Activated CD4-positive, alpha-beta memory T cell treated with anti-CD3 and anti-CD28 coated beads, Interleukin-2, amount 10 ng/mL, durations not matched to agents 7 days and 5 days (primary cell): Measurements from ENCODE around the gene RASGEF1C. TPM values are rescaled to one million over a fixed set of nuclear protein-coding genes. Genes with fewer than 3 reads are reported as not detected.
A peak's percentile ranks its signal among the peaks of the same experiment; 100 is the strongest.

Experiments
- CTCF ChIA-PET: fragments of 350-600 bp; sonication (Branson Sonifier 250); formaldehyde crosslinking; loops from one replicate; lab custom pipeline; 2021; ENCODE audit warnings: antibody characterized with exemption, inconsistent platforms; lab: Charles Lee
- POLR2A ChIA-PET: fragments of 350-600 bp; sonication (Branson Sonifier 250); formaldehyde crosslinking; loops from one replicate; lab custom pipeline; 2021; ENCODE audit warnings: antibody characterized with exemption; lab: Charles Lee
- DNase-seq: peaks from one replicate; pipeline ENCODE4 v3.0.0-alpha.2; 2020
- H3K27ac Mint-ChIP-seq: one replicate; pipeline ENCODE4 v1.8.0; 2021; ENCODE audit warnings: mild to moderate bottlenecking, mixed read lengths
- H3K27me3 Mint-ChIP-seq: one replicate; pipeline ENCODE4 v1.8.0; 2021; ENCODE audit warnings: mixed read lengths
- H3K36me3 Mint-ChIP-seq: one replicate; pipeline ENCODE4 v1.8.0; 2021; ENCODE audit warnings: low read depth, mixed read lengths
- H3K4me1 Mint-ChIP-seq: one replicate; pipeline ENCODE4 v1.8.0; 2021; ENCODE audit warnings: mixed read lengths
- H3K4me3 Mint-ChIP-seq: one replicate; pipeline ENCODE4 v1.8.0; 2021; ENCODE audit warnings: mild to moderate bottlenecking, mixed read lengths
- H3K9me3 Mint-ChIP-seq: one replicate; pipeline ENCODE4 v1.8.0; 2021; ENCODE audit warnings: mixed read lengths
- total RNA-seq, 2 experiments: library from RNA; stranded (reverse); gene quantifications; one replicate each; pipeline ENCODE4 v1.2.3, GENCODE V29; 2021

RASGEF1C gene
- total RNA-seq, 2 experiments from 2014 or later, result not detected

GRCh38 chr5:180157866-180158265 is 51.1 kb downstream of the RASGEF1C start:
- no peaks in the 10 kb centered on the region for H3K36me3 Mint-ChIP-seq
- CTCF ChIA-PET, result no interaction called here
- no peaks in the 10 kb centered on the region for H3K4me1 Mint-ChIP-seq
- POLR2A ChIA-PET, result no interaction called here
- no peak overlapping the region for H3K4me3 Mint-ChIP-seq
- peaks cover 8% of the 10 kb centered on the region for H3K27me3 Mint-ChIP-seq
- H3K9me3 Mint-ChIP-seq, result no peaks in the 10 kb centered on the region
- no peak for DNase-seq
- H3K27ac Mint-ChIP-seq, result no peak overlapping the region

- Mint-ChIP-seq H3K9me3 (no peaks in the 10 kb centered on the region), H3K27ac (no peak overlapping the region)
Measured at GRCh38 chr5:180156141-180156540, 52.9 kb downstream of the RASGEF1C start.

GRCh38 chr5:180155365-180155926 is 53.6 kb downstream of the RASGEF1C start:
- no peaks in the 10 kb centered on the region for H3K4me1 Mint-ChIP-seq
- no peaks in the 10 kb centered on the region for H3K36me3 Mint-ChIP-seq
- ChIA-PET CTCF (no interaction called here), POLR2A (no interaction called here)
- peak; percentile 9 for DNase-seq
- H3K27ac Mint-ChIP-seq, result no peak overlapping the region
- no peaks in the 10 kb centered on the region for H3K9me3 Mint-ChIP-seq
- no peaks in the 10 kb centered on the region for H3K27me3 Mint-ChIP-seq
- no peak overlapping the region for H3K4me3 Mint-ChIP-seq

More at GRCh38 chr5:180156141-180156540, 52.9 kb downstream of the RASGEF1C start:
- Mint-ChIP-seq H3K4me1 (no peaks in the 10 kb centered on the region), H3K27me3 (peaks cover 4% of the 10 kb centered on the region), H3K36me3 (no peaks in the 10 kb centered on the region), H3K4me3 (no peak overlapping the region)
- no peak for DNase-seq
- ChIA-PET POLR2A (no interaction called here), CTCF (no interaction called here)

GRCh38 chr5:180154821-180155364 is 54.1 kb downstream of the RASGEF1C start:
- Mint-ChIP-seq H3K4me1 (no peaks in the 10 kb centered on the region), H3K36me3 (peaks cover 3% of the 10 kb centered on the region), H3K9me3 (peaks cover 5% of the 10 kb centered on the region), H3K27me3 (peaks cover 2% of the 10 kb centered on the region), H3K27ac (no peak overlapping the region), H3K4me3 (no peak overlapping the region)
- ChIA-PET CTCF (no interaction called here), POLR2A (no interaction called here)
- peak; percentile 7 for DNase-seq

- Mint-ChIP-seq H3K4me1 (no peaks in the 10 kb centered on the region), H3K9me3 (peaks cover 8% of the 10 kb centered on the region)
Measured at GRCh38 chr5:180153991-180154390, 55.0 kb downstream of the RASGEF1C start.

GRCh38 chr5:180153099-180153498 is 55.9 kb downstream of the RASGEF1C start:
- Mint-ChIP-seq H3K9me3 (peaks cover 8% of the 10 kb centered on the region), H3K27ac (no peak overlapping the region), H3K4me1 (no peaks in the 10 kb centered on the region), H3K4me3 (no peak overlapping the region), H3K36me3 (peaks cover 4% of the 10 kb centered on the region), H3K27me3 (peaks cover 7% of the 10 kb centered on the region)
- ChIA-PET CTCF (no interaction called here), POLR2A (no interaction called here)
- no peak for DNase-seq

More at GRCh38 chr5:180153991-180154390, 55.0 kb downstream of the RASGEF1C start:
- H3K36me3 Mint-ChIP-seq, result peaks cover 4% of the 10 kb centered on the region
- no peak overlapping the region for H3K4me3 Mint-ChIP-seq
- no peak overlapping the region for H3K27ac Mint-ChIP-seq
- ChIA-PET CTCF (no interaction called here), POLR2A (no interaction called here)
- DNase-seq, result peak; percentile 1
- H3K27me3 Mint-ChIP-seq, result peaks cover 5% of the 10 kb centered on the region

GRCh38 chr5:180143656-180144364 is 65.2 kb downstream of the RASGEF1C start:
- Mint-ChIP-seq H3K27ac (no peak overlapping the region), H3K36me3 (no peaks in the 10 kb centered on the region), H3K4me1 (no peaks in the 10 kb centered on the region), H3K4me3 (no peak overlapping the region), H3K9me3 (peaks cover 9% of the 10 kb centered on the region), H3K27me3 (peaks cover 10% of the 10 kb centered on the region)
- POLR2A ChIA-PET, result no interaction called here
- CTCF ChIA-PET, result no interaction called here
- no peak for DNase-seq

GRCh38 chr5:180142824-180143610 is 66.0 kb downstream of the RASGEF1C start:
- peaks cover 9% of the 10 kb centered on the region for H3K27me3 Mint-ChIP-seq
- peaks cover 9% of the 10 kb centered on the region for H3K9me3 Mint-ChIP-seq
- H3K4me1 Mint-ChIP-seq, result no peaks in the 10 kb centered on the region
- DNase-seq, result no peak
- POLR2A ChIA-PET, result no interaction called here
- no peak overlapping the region for H3K27ac Mint-ChIP-seq
- H3K36me3 Mint-ChIP-seq, result no peaks in the 10 kb centered on the region
- CTCF ChIA-PET, result no interaction called here
- H3K4me3 Mint-ChIP-seq, result no peak overlapping the region

GRCh38 chr5:180142021-180142765 is 66.8 kb downstream of the RASGEF1C start:
- no peak for DNase-seq
- peaks cover 9% of the 10 kb centered on the region for H3K9me3 Mint-ChIP-seq
- ChIA-PET CTCF (no interaction called here), POLR2A (no interaction called here)
- no peak overlapping the region for H3K4me3 Mint-ChIP-seq
- no peak overlapping the region for H3K27ac Mint-ChIP-seq
- H3K27me3 Mint-ChIP-seq, result peaks cover 7% of the 10 kb centered on the region
- H3K36me3 Mint-ChIP-seq, result no peaks in the 10 kb centered on the region
- H3K4me1 Mint-ChIP-seq, result no peaks in the 10 kb centered on the region

- no peak for DNase-seq
- Mint-ChIP-seq H3K27ac (no peak overlapping the region), H3K4me1 (no peaks in the 10 kb centered on the region), H3K4me3 (no peak overlapping the region), H3K27me3 (peaks cover 2% of the 10 kb centered on the region), H3K9me3 (peaks cover 4% of the 10 kb centered on the region), H3K36me3 (no peaks in the 10 kb centered on the region)
- CTCF ChIA-PET, result no interaction called here
- POLR2A ChIA-PET, result no interaction called here
Measured at GRCh38 chr5:180141068-180141660, 67.8 kb downstream of the RASGEF1C start.

GRCh38 chr5:180140571-180140970 is 68.4 kb downstream of the RASGEF1C start:
- CTCF ChIA-PET, result no interaction called here
- no peaks in the 10 kb centered on the region for H3K36me3 Mint-ChIP-seq
- DNase-seq, result peak; percentile 3
- H3K27ac Mint-ChIP-seq, result no peak overlapping the region
- H3K27me3 Mint-ChIP-seq, result peaks cover 2% of the 10 kb centered on the region
- POLR2A ChIA-PET, result no interaction called here
- peaks cover 2% of the 10 kb centered on the region for H3K4me1 Mint-ChIP-seq
- H3K9me3 Mint-ChIP-seq, result no peaks in the 10 kb centered on the region
- no peak overlapping the region for H3K4me3 Mint-ChIP-seq

GRCh38 chr5:180140079-180140554 is 68.9 kb downstream of the RASGEF1C start:
- no peaks in the 10 kb centered on the region for H3K36me3 Mint-ChIP-seq
- H3K9me3 Mint-ChIP-seq, result no peaks in the 10 kb centered on the region
- peaks cover 6% of the 10 kb centered on the region for H3K4me1 Mint-ChIP-seq
- H3K27ac Mint-ChIP-seq, result no peak overlapping the region
- ChIA-PET POLR2A (no interaction called here), CTCF (no interaction called here)
- H3K27me3 Mint-ChIP-seq, result peaks cover 2% of the 10 kb centered on the region
- DNase-seq, result peak; percentile 10
- no peak overlapping the region for H3K4me3 Mint-ChIP-seq
